ENCODE measurements around the gene CALHM1. TPM values are rescaled to one million over a fixed set of nuclear protein-coding genes. Genes with fewer than 3 reads are reported as not detected.

The CALHM1 gene
- total RNA-seq, 6 donors from 2014 or later: not detected

DNA sequence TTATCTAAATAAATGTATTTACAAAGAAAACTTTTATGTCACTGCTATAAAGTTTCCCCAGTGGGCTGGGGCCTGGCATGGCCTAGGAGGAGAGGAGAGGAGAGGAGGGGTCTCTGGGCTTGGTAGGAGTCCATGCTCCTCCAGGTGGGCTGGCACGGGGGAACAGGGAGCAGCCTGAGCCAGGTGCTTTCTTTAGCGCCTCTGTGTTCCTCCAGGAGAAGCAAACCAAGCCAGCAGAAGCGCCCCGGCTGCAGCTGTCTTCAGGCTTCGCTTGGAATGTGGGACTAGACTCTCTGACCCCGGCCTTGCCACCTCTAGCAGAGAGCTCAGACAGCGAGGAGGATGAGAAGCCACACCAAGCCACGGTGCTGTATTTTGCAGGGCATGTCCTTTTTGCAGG is 17.1 kb downstream of the CALHM1 start:
- Histone ChIP-seq H3K36me3 (peaks cover 38 to 98% (median 93%) of the 10 kb centered on the region in 4 donors), H3K4me3 (no peak overlapping the region), H3K27ac (peak overlapping the region in 1 of 4 donors; percentile 43), H3K9me3 (no peaks in the 10 kb centered on the region), H3K27me3 (no peaks in the 10 kb centered on the region), H3K4me1 (peaks cover 0 to 11% (median 8%) of the 10 kb centered on the region in 4 donors)
- 78 to 90% methylated on average over 6 to 8 of the region's 8 CpGs for WGBS, 2 donors
- no peak for ATAC-seq (ENCODE audit: low FRiP score in 2 of 2)
- DNase-seq: no peak
- TF ChIP-seq EP300 (IDR thresholded peaks at IDR 0.05): no peak
- no peak for TF ChIP-seq POLR2AphosphoS5 (IDR thresholded peaks at IDR 0.05)
- TF ChIP-seq, protein P1, sequence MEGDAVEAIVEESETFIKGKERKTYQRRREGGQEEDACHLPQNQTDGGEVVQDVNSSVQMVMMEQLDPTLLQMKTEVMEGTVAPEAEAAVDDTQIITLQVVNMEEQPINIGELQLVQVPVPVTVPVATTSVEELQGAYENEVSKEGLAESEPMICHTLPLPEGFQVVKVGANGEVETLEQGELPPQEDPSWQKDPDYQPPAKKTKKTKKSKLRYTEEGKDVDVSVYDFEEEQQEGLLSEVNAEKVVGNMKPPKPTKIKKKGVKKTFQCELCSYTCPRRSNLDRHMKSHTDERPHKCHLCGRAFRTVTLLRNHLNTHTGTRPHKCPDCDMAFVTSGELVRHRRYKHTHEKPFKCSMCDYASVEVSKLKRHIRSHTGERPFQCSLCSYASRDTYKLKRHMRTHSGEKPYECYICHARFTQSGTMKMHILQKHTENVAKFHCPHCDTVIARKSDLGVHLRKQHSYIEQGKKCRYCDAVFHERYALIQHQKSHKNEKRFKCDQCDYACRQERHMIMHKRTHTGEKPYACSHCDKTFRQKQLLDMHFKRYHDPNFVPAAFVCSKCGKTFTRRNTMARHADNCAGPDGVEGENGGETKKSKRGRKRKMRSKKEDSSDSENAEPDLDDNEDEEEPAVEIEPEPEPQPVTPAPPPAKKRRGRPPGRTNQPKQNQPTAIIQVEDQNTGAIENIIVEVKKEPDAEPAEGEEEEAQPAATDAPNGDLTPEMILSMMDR (IDR thresholded peaks at IDR 0.05): no peak
- no peak for TF ChIP-seq POLR2A (IDR thresholded peaks at IDR 0.05)

DNA sequence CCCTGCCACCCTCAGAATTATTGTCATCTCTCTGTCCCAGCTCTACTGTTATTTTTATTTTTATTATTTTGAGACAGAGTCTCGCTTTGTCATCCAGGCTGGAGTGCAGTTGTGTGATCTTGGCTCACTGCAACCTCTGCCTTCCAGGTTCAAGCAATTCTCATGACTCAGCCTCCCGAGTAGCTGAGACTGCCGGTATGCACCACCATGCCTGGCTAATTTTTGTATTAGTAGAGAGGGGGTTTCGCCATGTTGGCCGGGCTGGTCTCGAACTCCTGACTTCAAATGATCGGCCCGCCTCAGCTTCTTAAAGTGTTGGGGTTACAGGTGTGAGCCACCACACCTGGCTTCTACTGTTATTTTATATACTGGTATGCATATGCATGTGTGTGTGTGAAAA is 17.5 kb downstream of the CALHM1 start:
- no peaks in the 10 kb centered on the region for H3K9me3 ChIP-seq
- no peak for DNase-seq
- ATAC-seq (ENCODE audit: low FRiP score in 2 of 2): no peak
- H3K4me1 ChIP-seq: peaks cover 0 to 8% (median 6%) of the 10 kb centered on the region in 4 donors
- no peaks in the 10 kb centered on the region for H3K27me3 ChIP-seq
- peaks cover 38 to 100% (median 92%) of the 10 kb centered on the region in 4 donors for H3K36me3 ChIP-seq
- no peak overlapping the region for H3K4me3 ChIP-seq
- TF ChIP-seq POLR2A (IDR thresholded peaks at IDR 0.05): no peak
- 94 to 95% methylated on average over 8 of the region's 8 CpGs for WGBS, 2 donors
- H3K27ac ChIP-seq: no peak overlapping the region

DNA sequence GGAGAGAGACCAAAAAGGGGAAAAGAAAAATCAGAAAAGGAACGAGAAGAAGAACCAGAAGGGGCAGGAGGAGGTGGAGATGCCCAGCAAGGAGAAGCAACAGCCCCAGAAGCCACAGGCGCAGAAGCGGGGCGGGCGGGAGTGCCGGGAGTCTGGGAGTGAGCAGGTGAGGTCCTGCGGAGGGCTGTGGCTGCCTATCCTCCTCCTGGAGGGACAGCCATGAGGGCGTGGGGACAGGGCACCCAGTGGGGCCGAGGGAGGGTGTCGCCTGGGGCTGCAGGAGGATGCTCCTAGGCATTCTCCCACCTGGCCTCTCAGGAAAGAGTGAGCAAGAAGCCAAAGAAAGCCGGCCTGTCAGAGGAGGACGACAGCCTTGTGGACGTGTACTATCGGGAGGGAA is 18.3 kb downstream of the CALHM1 start:
- 93 to 94% methylated on average over 14 of the region's 14 CpGs for WGBS, 2 donors
- H3K27ac ChIP-seq: no peak overlapping the region
- DNase-seq (peak in 1 of 2 donors; percentile 79), ATAC-seq (ENCODE audit: low FRiP score in 2 of 2) (no peak)
- peaks cover 38 to 100% (median 90%) of the 10 kb centered on the region in 4 donors for H3K36me3 ChIP-seq
- no peaks in the 10 kb centered on the region for H3K27me3 ChIP-seq
- TF ChIP-seq EP300 (IDR thresholded peaks at IDR 0.05) (no peak), POLR2A (IDR thresholded peaks at IDR 0.05) (no peak), POLR2AphosphoS5 (IDR thresholded peaks at IDR 0.05) (no peak)
- TF ChIP-seq, protein P1 (IDR thresholded peaks at IDR 0.05): no peak
- H3K4me1 ChIP-seq: peaks cover 0 to 3% (median 0%) of the 10 kb centered on the region in 4 donors
- H3K4me3 ChIP-seq: no peak overlapping the region
- H3K9me3 ChIP-seq: no peaks in the 10 kb centered on the region

DNA sequence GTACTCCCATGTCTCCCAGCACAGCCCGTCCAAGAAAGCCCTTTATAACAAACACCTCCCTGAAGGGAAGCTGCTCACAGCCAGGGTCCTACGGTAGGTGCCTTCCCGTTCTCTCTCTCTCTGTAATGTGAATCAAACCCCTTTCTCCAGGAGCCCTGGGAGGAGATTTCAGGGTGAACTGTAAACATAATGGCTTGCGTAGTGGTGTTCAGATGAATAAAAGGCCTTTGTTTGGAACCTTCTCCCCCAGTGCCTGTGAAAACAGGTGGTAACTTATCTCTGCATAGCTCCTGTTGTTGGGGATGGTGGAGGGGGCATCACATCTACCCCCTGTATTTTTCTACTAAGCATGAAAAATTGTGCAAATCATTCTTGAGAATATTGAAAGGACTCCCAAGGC is 18.9 kb downstream of the CALHM1 start:
- Histone ChIP-seq H3K36me3 (peaks cover 35 to 100% (median 88%) of the 10 kb centered on the region in 4 donors), H3K27me3 (no peaks in the 10 kb centered on the region), H3K4me3 (no peak overlapping the region), H3K4me1 (no peaks in the 10 kb centered on the region), H3K9me3 (no peaks in the 10 kb centered on the region), H3K27ac (no peak overlapping the region)
- no peak for ATAC-seq (ENCODE audit: low FRiP score in 2 of 2)
- TF ChIP-seq POLR2AphosphoS5 (IDR thresholded peaks at IDR 0.05): no peak
- no peak for TF ChIP-seq POLR2A (IDR thresholded peaks at IDR 0.05)
- TF ChIP-seq, protein P1 (IDR thresholded peaks at IDR 0.05): no peak
- no peak for TF ChIP-seq EP300 (IDR thresholded peaks at IDR 0.05)
- no peak for DNase-seq
- 94 to 98% methylated on average over 4 of the region's 4 CpGs for WGBS, 2 donors

DNA sequence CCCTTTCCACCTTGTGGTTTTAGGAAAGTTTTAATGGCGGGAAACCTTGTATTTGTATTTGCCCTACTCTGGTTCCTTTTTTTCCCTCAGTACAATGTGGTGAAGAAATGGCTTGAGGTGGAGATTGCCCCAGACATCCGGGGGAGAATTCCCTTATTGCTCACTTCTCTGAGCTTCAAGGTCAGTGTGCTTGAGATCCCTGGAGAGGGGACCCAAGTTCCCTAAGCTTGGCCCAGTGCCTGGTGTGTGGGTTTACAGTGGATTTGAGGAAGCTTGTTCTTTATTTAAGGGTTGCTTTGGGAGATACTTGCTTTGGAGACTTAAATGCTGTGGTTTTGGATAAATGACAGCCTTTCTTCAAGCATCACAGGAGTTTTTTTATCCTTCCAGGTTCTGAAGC is 24.8 kb downstream of the CALHM1 start:
- no peak overlapping the region for H3K4me3 ChIP-seq
- no peak for TF ChIP-seq EP300 (IDR thresholded peaks at IDR 0.05)
- TF ChIP-seq POLR2A (IDR thresholded peaks at IDR 0.05): no peak
- no peak for TF ChIP-seq POLR2AphosphoS5 (IDR thresholded peaks at IDR 0.05)
- TF ChIP-seq, protein P1 (IDR thresholded peaks at IDR 0.05): no peak
- DNase-seq: peak in 1 of 2 donors; percentile 78
- peak; percentile 56 to 61 for ATAC-seq (ENCODE audit: low FRiP score in 2 of 2)
- H3K27me3 ChIP-seq: no peaks in the 10 kb centered on the region
- no peak overlapping the region for H3K27ac ChIP-seq
- 57 to 74% methylated on average over 2 of the region's 2 CpGs for WGBS, 2 donors
- no peaks in the 10 kb centered on the region for H3K9me3 ChIP-seq
- peaks cover 14 to 91% (median 49%) of the 10 kb centered on the region in 4 donors for H3K36me3 ChIP-seq
- H3K4me1 ChIP-seq: peaks cover 0 to 6% (median 2%) of the 10 kb centered on the region in 4 donors
